Bronchial epithelial cell (primary cell): ENCODE results near the gene LONP1. TPM values are rescaled to one million over a fixed set of nuclear protein-coding genes. Genes with fewer than 3 reads are reported as not detected.

ENCODE experiments used
- DNase-seq: peaks from one replicate; pipeline ENCODE4 v3.0.0-alpha.2; 2010; ENCODE audit warnings: low read depth
- FAIRE-seq: peaks from 2 replicates; lab custom pipeline; 2011; peaks lifted over from hg19 to GRCh38; lab: Jason Lieb, UNC
- H3K27me3 ChIP-seq: 2 replicates; pipeline ENCODE4 v1.5.1; 2011; ENCODE audit warnings: low read length; ENCODE audit not compliant: control insufficient read depth, insufficient read depth
- H3K36me3 ChIP-seq: 2 replicates; pipeline ENCODE4 v1.5.1; 2011; ENCODE audit warnings: low read length; ENCODE audit not compliant: control insufficient read depth, insufficient read depth
- H3K4me3 ChIP-seq: 2 replicates; pipeline ENCODE4 v1.5.1; 2011; ENCODE audit warnings: mild to moderate bottlenecking, low read depth, low read length, control low read depth
- CTCF ChIP-seq: IDR thresholded peaks from 2 replicates; pipeline ENCODE4 v1.5.1; 2011; ENCODE audit warnings: mild to moderate bottlenecking, moderate library complexity, low read length, control low read depth, inconsistent platforms; ENCODE audit not compliant: insufficient read depth, severe bottlenecking
- total RNA-seq: library from RNA; depleted of rRNA; stranded (reverse); fragments of >200 nt; gene quantifications from 2 replicates; pipeline ENCODE4 v1.2.1, GENCODE V29; 2014

Gene LONP1
- total RNA-seq, 1 donor from 2014 or later: 220 TPM

GRCh38 chr19:5677136-5677535 lies 42.8 kb downstream of the LONP1 start:
- FAIRE-seq (no peak), DNase-seq (no peak)
- no peak overlapping the region for H3K4me3 ChIP-seq
- TF ChIP-seq CTCF: no peak
- peaks cover 5% of the 10 kb centered on the region for H3K36me3 ChIP-seq
- H3K27me3 ChIP-seq: no peaks in the 10 kb centered on the region

GRCh38 chr19:5676772-5677105 lies 43.2 kb downstream of the LONP1 start:
- FAIRE-seq (no peak), DNase-seq (no peak)
- Histone ChIP-seq H3K27me3 (no peaks in the 10 kb centered on the region), H3K4me3 (no peak overlapping the region), H3K36me3 (peaks cover 6% of the 10 kb centered on the region)
- TF ChIP-seq CTCF: no peak

- no peak for FAIRE-seq
- no peak for TF ChIP-seq CTCF
- H3K27me3 ChIP-seq: no peaks in the 10 kb centered on the region
- DNase-seq: no peak
- H3K36me3 ChIP-seq: peaks cover 6% of the 10 kb centered on the region
- no peak overlapping the region for H3K4me3 ChIP-seq
These were observed 43.7 kb downstream of the LONP1 start for GRCh38 chr19:5676105-5676771.

- Histone ChIP-seq H3K36me3 (peaks cover 7% of the 10 kb centered on the region), H3K4me3 (no peak overlapping the region), H3K27me3 (no peaks in the 10 kb centered on the region)
- TF ChIP-seq CTCF: no peak
- FAIRE-seq (no peak), DNase-seq (no peak)
These were observed 45.2 kb downstream of the LONP1 start for GRCh38 chr19:5674714-5675113.

- H3K27me3 ChIP-seq: no peaks in the 10 kb centered on the region
- H3K4me3 ChIP-seq: no peak overlapping the region
- no peak for TF ChIP-seq CTCF
- FAIRE-seq (peak; percentile 96), DNase-seq (no peak)
- H3K36me3 ChIP-seq: peaks cover 15% of the 10 kb centered on the region
These were observed 46.2 kb downstream of the LONP1 start for GRCh38 chr19:5673752-5674151.

GRCh38 chr19:5672708-5673459 lies 47.1 kb downstream of the LONP1 start:
- TF ChIP-seq CTCF: no peak
- H3K27me3 ChIP-seq: no peaks in the 10 kb centered on the region
- DNase-seq (no peak), FAIRE-seq (no peak)
- no peak overlapping the region for H3K4me3 ChIP-seq
- peaks cover 12% of the 10 kb centered on the region for H3K36me3 ChIP-seq
